Thyroid gland (tissue), 4 donors: ENCODE results near the gene PAQR8. TPM values are rescaled to one million over a fixed set of nuclear protein-coding genes. Genes with fewer than 3 reads are reported as not detected.

Experiments
- DNase-seq, 2 donors: peaks; one replicate each; pipeline ENCODE4 v3.0.0-alpha.2; 2019
- H3K27ac ChIP-seq, 3 donors: fragments of 200-600 bp; sonication (generic); 1 replicate in 2 of 3; 2 replicates in 1 of 3; pipeline ENCODE4 v1.5.1; 2016 to 2019; ENCODE audit warnings: mild to moderate bottlenecking in 1 of 3, moderate library complexity in 1 of 3
- H3K27me3 ChIP-seq: fragments of 200-600 bp; sonication (generic); one replicate; pipeline ENCODE4 v1.5.1; 2019
- H3K36me3 ChIP-seq, 2 donors: fragments of 200-600 bp; sonication (generic); one replicate each; pipeline ENCODE4 v1.5.1; 2016 to 2019
- H3K4me1 ChIP-seq, 2 donors: fragments of 200-600 bp; sonication (generic); one replicate each; pipeline ENCODE4 v1.5.1; 2017 to 2019
- H3K4me3 ChIP-seq, 3 donors: fragments of 200-600 bp; sonication (generic); replicated peaks in 1 of 3; 1 replicate in 2 of 3; 2 replicates in 1 of 3; pipeline ENCODE4 v1.5.1; 2016; ENCODE audit warnings: mild to moderate bottlenecking in 1 of 3
- H3K9me3 ChIP-seq: fragments of 200-600 bp; sonication (generic); one replicate; pipeline ENCODE4 v1.5.1; 2017
- POLR2A ChIP-seq, 2 donors: fragments of 450-650 bp; IDR thresholded peaks; one replicate each; pipeline ENCODE4 v1.6.1; 2017; ENCODE audit warnings: antibody characterized with exemption in 2 of 2, mild to moderate bottlenecking in 2 of 2, moderate library complexity in 1 of 2
- WGBS, 2 donors: methylation state at CpG; one replicate each; pipeline ENCODE4 v1.1.5; 2017; 5-methylcytosine and 5-hydroxymethylcytosine counted together
- intact Hi-C: fragments of 100-400 bp; cut with DNase I; formaldehyde crosslinking; loops from one replicate; pipeline ENCODE4 v1.15.1; 2023
- total RNA-seq, 4 donors: library from RNA; depleted of rRNA; stranded (reverse); fragments of >200 nt; gene quantifications; one replicate each; pipeline ENCODE4 v1.2.3, GENCODE V29; 2016
- TF ChIP-seq, protein P1 (sequence below), 6 experiments: fragments of 200-600 bp in 3 of 6; fragments of 450-650 bp in 3 of 6; sonication (generic) in 3 of 6; IDR thresholded peaks; one replicate each; pipeline ENCODE4 v1.5.1; 2016 to 2019; ENCODE audit warnings: antibody characterized with exemption in 6 of 6, mild to moderate bottlenecking in 2 of 6, inconsistent platforms in 1 of 6, moderate library complexity in 1 of 6

PAQR8 gene
- total RNA-seq, 4 donors from 2014 or later, result 2.7 to 9.7 (median 5.4) TPM

DNA sequence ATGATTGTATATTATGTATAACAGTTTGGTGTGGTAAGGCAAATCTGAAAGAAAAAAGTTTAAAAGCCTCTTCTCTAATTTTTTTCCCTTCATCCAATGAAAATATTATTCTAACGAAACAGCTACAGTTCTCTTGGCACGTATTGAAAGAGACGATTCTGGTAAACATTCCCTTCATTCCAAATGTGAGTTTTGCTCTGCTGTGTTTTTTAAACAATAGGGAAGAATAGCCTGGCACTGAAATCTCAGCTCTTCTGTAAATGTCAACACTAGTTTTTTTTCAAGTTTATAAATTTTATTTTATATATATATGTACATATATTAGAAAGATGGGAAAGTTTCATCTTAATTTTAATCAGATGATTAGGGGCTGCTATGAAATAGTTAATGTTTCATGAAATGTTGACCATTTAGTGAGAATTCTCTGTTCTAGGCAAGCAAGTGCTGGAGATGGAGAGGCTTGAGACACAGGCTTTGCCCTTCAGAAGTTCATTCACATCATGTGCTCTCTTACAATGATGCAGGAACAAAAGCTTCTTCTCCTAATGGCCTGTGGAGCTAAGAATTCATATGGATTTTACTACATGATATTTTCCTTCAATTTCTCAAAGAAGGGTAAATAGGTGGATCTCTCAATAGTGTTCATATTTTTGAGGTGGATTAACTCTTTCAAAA, 4.1 kb downstream of the PAQR8 start:
- no peak overlapping the region for H3K4me3 ChIP-seq
- H3K4me1 ChIP-seq, result peaks cover 14 to 30% of the 10 kb centered on the region in 2 donors
- no peaks in the 10 kb centered on the region for H3K36me3 ChIP-seq
- no peaks in the 10 kb centered on the region for H3K9me3 ChIP-seq
- WGBS, 2 donors, result 28 to 31% methylated on average over 3 of the region's 3 CpGs
- no peaks in the 10 kb centered on the region for H3K27me3 ChIP-seq
- intact Hi-C loops, result loop anchor here (10.0 kb wide), 1 partner anchor 81 kb away; the partner anchor contains the start of gene MCM3
- peak overlapping the region in 2 of 3 donors; percentile 35 to 46 for H3K27ac ChIP-seq
- TF ChIP-seq, protein P1, sequence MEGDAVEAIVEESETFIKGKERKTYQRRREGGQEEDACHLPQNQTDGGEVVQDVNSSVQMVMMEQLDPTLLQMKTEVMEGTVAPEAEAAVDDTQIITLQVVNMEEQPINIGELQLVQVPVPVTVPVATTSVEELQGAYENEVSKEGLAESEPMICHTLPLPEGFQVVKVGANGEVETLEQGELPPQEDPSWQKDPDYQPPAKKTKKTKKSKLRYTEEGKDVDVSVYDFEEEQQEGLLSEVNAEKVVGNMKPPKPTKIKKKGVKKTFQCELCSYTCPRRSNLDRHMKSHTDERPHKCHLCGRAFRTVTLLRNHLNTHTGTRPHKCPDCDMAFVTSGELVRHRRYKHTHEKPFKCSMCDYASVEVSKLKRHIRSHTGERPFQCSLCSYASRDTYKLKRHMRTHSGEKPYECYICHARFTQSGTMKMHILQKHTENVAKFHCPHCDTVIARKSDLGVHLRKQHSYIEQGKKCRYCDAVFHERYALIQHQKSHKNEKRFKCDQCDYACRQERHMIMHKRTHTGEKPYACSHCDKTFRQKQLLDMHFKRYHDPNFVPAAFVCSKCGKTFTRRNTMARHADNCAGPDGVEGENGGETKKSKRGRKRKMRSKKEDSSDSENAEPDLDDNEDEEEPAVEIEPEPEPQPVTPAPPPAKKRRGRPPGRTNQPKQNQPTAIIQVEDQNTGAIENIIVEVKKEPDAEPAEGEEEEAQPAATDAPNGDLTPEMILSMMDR (IDR thresholded peaks at IDR 0.05), result no peak
- TF ChIP-seq POLR2A (IDR thresholded peaks at IDR 0.05), result no peak
- no peak for DNase-seq

DNA sequence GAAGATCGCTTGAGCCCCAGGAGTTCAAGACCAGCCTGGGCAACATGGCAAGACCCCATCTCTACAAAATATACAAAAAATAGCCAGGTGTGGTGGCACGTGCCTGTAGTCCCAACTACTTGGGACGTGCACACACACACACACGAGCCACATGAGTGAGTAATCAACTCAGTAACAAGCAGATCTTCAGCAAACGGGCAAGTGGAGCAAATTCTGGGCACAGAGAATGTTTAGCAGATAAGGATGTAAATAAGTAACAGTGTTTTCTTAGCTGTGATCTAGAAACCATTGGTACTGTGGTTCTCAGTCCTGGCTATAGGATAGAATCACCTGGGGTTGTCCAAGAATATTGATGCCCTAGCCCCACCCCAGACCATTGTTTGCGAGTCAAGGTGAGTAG, 6.1 kb downstream of the PAQR8 start:
- Histone ChIP-seq H3K27ac (no peak overlapping the region), H3K27me3 (no peaks in the 10 kb centered on the region), H3K9me3 (no peaks in the 10 kb centered on the region), H3K4me1 (peaks cover 7 to 27% of the 10 kb centered on the region in 2 donors), H3K36me3 (no peaks in the 10 kb centered on the region), H3K4me3 (no peak overlapping the region)
- WGBS, 2 donors, result 96% methylated on average over 6 of the region's 6 CpGs
- intact Hi-C loops, result loop anchor here (10.0 kb wide), 1 partner anchor 83 kb away; the partner anchor contains the start of gene MCM3
- TF ChIP-seq POLR2A (IDR thresholded peaks at IDR 0.05), result no peak
- TF ChIP-seq, protein P1 (IDR thresholded peaks at IDR 0.05), result no peak
- no peak for DNase-seq

DNA sequence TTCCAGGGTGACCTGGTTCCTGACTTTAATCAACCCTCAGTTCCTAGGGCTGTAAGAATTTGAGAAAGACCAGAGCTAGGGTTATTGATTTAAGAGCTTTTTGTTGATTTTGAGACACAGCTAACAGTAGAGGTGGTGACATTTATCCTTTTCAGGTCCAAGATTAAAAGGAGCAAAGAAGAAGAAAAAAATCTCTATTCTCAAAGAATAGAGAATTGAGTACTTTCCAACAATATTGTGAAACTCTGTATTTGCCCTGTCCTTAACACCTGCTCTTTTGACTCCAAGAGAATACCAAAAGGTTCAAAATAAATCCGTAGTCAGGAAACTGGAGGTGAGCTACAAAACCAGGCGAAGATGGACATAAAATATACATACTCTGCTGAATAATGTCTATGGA, 7.3 kb downstream of the PAQR8 start:
- Histone ChIP-seq H3K4me3 (no peak overlapping the region), H3K9me3 (no peaks in the 10 kb centered on the region), H3K36me3 (no peaks in the 10 kb centered on the region), H3K27me3 (no peaks in the 10 kb centered on the region), H3K4me1 (peaks cover 0 to 21% of the 10 kb centered on the region in 2 donors), H3K27ac (no peak overlapping the region)
- intact Hi-C loops, result loop anchor here (10.0 kb wide), 1 partner anchor 84 kb away; the partner anchor contains the start of gene MCM3
- no peak for DNase-seq
- WGBS, 2 donors, result 92 to 96% methylated on average over 2 of the region's 2 CpGs
- no peak for TF ChIP-seq POLR2A (IDR thresholded peaks at IDR 0.05)
- TF ChIP-seq, protein P1 (IDR thresholded peaks at IDR 0.05), result no peak

DNA sequence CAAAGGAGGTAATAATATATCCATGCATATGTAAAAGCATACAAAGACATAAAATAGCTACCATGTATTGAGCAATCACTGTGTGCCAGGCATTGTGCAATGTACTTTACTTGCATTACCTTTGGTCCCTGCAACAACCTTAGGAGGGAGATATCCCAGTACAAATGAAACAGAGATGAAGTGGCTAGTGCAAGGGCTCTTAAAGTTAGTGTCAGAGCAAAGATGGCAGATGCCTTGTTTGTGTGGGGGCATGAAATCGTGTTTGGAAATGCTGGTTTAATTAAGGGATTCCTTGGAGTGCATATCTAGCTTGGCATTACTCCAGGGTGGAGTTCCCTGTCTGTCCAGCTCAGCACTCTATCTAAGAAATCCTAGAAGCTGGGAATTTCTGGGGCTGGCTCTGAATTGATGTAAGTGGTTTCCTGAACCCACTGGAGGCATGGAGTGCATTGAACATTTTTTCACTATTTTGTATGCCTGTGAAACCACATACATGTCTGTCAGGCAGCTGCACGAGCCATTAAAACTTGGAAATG, 9.8 kb downstream of the PAQR8 start:
- intact Hi-C loops, result no loop called here
- 41 to 62% methylated on average over 2 of the region's 2 CpGs for WGBS, 2 donors
- Histone ChIP-seq H3K9me3 (no peaks in the 10 kb centered on the region), H3K4me3 (no peak overlapping the region), H3K4me1 (no peaks in the 10 kb centered on the region), H3K27me3 (no peaks in the 10 kb centered on the region), H3K27ac (no peak overlapping the region), H3K36me3 (no peaks in the 10 kb centered on the region)
- DNase-seq, result no peak
- TF ChIP-seq, protein P1 (IDR thresholded peaks at IDR 0.05), result no peak
- TF ChIP-seq POLR2A (IDR thresholded peaks at IDR 0.05), result no peak

DNA sequence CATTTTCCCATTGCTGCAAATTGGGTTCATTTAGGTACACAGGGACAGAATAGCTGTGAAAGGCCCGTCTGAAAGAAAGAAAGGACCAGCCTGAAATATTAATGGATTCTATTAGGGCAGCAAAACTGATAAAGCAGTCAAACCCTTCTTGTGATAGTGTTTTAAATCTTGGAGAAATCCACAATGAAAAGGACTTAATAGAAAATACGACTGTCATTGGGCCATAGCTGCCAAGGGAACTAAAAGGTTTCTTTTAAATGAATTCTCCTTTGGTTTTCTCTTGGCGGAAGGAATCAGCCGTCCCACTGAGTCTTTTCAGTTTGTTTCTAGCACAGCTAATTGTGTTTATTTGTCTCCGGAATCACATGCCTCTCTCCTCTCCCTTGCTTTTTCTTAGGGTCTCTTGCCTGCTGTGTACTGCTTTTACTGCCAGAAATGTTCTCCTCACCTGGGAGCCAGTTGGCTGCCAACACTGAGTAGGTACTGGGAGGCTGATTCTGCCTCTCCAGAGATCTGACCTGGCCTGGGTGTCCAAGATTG, 11.3 kb downstream of the PAQR8 start:
- H3K9me3 ChIP-seq, result no peaks in the 10 kb centered on the region
- no peaks in the 10 kb centered on the region for H3K27me3 ChIP-seq
- TF ChIP-seq, protein P1 (IDR thresholded peaks at IDR 0.05), result no peak
- no peak for TF ChIP-seq POLR2A (IDR thresholded peaks at IDR 0.05)
- no peak overlapping the region for H3K4me3 ChIP-seq
- 95% methylated on average over 5 of the region's 5 CpGs for WGBS, 2 donors
- no peak for DNase-seq
- no peaks in the 10 kb centered on the region for H3K4me1 ChIP-seq
- intact Hi-C loops, result no loop called here
- no peaks in the 10 kb centered on the region for H3K36me3 ChIP-seq
- no peak overlapping the region for H3K27ac ChIP-seq
